Thoracic aorta (tissue), 2 donors: ENCODE measurements around the gene TRIM33. TPM values are rescaled to one million over a fixed set of nuclear protein-coding genes. Genes with fewer than 3 reads are reported as not detected.
"Not testable (repeated sequence)": the region's sequence is repeated elsewhere in the genome, so short reads cannot be mapped to it uniquely, and the experiment has no call there.

Experiments used
- ATAC-seq: fragments of 150-250 bp; one replicate; pipeline ENCODE4 v1.8.0; 2017; ENCODE audit warnings: low read depth; ENCODE audit not compliant: insufficient number of reproducible peaks, low FRiP score
- DNase-seq: peaks from one replicate; pipeline ENCODE4 v3.0.0-alpha.2; 2020; ENCODE audit warnings: low spot score
- H3K27ac ChIP-seq, 2 donors: fragments of 200-600 bp; sonication (generic); 1 replicate in 1 of 2; 2 replicates in 1 of 2; pipeline ENCODE4 v1.5.1; 2016; ENCODE audit warnings: mild to moderate bottlenecking in 2 of 2, moderate library complexity in 2 of 2
- H3K27me3 ChIP-seq: fragments of 200-600 bp; sonication (generic); replicated peaks from 2 replicates; pipeline ENCODE4 v1.6.0; 2016; ENCODE audit warnings: mild to moderate bottlenecking; ENCODE audit not compliant: insufficient read depth
- H3K36me3 ChIP-seq: fragments of 200-600 bp; sonication (generic); one replicate; pipeline ENCODE4 v1.5.1; 2016
- H3K4me1 ChIP-seq, 2 donors: fragments of 200-600 bp; sonication (generic); 1 replicate in 1 of 2; 2 replicates in 1 of 2; pipeline versions ENCODE4 v1.5.1 to v1.6.0; 2016; ENCODE audit warnings: low read depth in 2 of 2, mild to moderate bottlenecking in 1 of 2; ENCODE audit not compliant: control insufficient read depth in 1 of 2
- H3K4me3 ChIP-seq: fragments of 200-600 bp; sonication (generic); 2 replicates; pipeline ENCODE4 v1.5.1; 2016; ENCODE audit warnings: mild to moderate bottlenecking
- H3K9me3 ChIP-seq: fragments of 200-600 bp; sonication (generic); 2 replicates; pipeline ENCODE4 v1.5.1; 2016
- total RNA-seq, 2 donors: library from RNA; depleted of rRNA; stranded (reverse); fragments of >200 nt; gene quantifications; one replicate each; pipeline versions ENCODE4 v1.1.0 to v1.2.3, GENCODE V29; 2016
- TF ChIP-seq, protein P1 (sequence below): fragments of 200-600 bp; sonication (generic); IDR thresholded peaks from one replicate; pipeline ENCODE4 v1.5.1; 2019; ENCODE audit warnings: antibody characterized with exemption

TRIM33 gene
- total RNA-seq, 2 donors from 2014 or later: 29.4 to 61.2 TPM

DNA sequence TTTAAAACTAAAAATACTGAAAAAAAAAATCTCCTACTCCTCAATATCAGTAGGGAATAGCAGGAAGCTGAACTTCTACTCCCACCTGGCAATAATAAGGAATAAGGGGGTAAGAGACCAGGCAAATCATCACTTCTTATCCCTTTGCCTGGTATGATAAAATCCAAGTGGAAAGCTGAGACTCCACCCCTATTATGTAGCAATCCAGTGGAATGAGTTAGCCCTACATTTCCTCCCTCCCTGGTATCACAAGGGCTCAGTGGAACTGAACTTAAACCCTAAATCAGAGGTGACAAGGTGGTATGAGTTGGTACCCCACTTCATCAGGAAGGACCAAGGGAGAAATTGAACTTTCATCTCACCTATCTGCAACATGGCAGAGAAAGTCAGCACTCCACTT, 25.7 kb downstream of the TRIM33 start:
- Histone ChIP-seq H3K27ac (no peak overlapping the region), H3K36me3 (no peaks in the 10 kb centered on the region), H3K4me3 (no peak overlapping the region), H3K4me1 (no peaks in the 10 kb centered on the region), H3K9me3 (no peaks in the 10 kb centered on the region), H3K27me3 (no peaks in the 10 kb centered on the region)
- ATAC-seq (no peak), DNase-seq (no peak)
- TF ChIP-seq, protein P1, sequence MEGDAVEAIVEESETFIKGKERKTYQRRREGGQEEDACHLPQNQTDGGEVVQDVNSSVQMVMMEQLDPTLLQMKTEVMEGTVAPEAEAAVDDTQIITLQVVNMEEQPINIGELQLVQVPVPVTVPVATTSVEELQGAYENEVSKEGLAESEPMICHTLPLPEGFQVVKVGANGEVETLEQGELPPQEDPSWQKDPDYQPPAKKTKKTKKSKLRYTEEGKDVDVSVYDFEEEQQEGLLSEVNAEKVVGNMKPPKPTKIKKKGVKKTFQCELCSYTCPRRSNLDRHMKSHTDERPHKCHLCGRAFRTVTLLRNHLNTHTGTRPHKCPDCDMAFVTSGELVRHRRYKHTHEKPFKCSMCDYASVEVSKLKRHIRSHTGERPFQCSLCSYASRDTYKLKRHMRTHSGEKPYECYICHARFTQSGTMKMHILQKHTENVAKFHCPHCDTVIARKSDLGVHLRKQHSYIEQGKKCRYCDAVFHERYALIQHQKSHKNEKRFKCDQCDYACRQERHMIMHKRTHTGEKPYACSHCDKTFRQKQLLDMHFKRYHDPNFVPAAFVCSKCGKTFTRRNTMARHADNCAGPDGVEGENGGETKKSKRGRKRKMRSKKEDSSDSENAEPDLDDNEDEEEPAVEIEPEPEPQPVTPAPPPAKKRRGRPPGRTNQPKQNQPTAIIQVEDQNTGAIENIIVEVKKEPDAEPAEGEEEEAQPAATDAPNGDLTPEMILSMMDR: no peak

DNA sequence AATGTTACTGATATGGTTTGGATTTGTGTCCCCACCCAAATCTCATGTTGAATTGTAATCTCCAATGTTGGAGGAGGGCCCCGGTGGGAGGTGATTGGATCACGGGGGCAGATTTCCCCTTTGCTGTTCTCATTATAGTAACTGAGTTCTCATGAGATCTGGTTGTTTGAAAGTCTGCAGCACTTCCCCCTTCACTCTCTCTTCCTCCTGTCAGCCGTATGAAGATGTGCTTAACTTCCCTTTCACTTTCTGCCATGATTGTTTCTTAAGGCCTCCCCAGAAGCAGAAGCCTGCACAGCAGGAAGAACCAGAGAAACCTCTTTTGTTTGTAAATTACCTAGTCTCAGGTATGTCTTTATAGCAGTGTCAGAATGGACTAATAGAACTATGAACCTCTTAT, 28.4 kb downstream of the TRIM33 start:
- Histone ChIP-seq H3K27me3 (no peaks in the 10 kb centered on the region), H3K36me3 (no peaks in the 10 kb centered on the region), H3K9me3 (no peaks in the 10 kb centered on the region), H3K4me3 (no peak overlapping the region), H3K27ac (no peak overlapping the region), H3K4me1 (no peaks in the 10 kb centered on the region)
- ATAC-seq: no peak
- TF ChIP-seq, protein P1: no peak
- no peak for DNase-seq

DNA sequence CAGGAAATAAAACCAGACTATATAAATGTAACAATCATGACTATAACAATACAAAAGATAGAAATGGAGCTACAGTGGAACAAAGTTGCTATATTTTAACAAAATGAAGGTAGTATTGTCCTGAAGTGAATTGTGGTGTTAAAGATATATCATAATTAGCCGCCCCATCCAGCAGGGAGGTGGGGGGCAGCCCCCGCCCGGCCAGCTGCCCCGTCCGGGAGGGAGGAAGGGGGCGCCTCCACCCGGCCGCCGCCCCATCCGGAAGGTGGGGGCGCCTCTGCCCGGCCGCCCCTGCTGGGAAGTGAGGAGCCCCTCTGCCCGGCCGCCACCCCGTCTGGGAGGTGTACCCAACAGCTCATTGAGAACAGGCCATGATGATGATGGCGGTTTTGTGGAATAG, 31.4 kb downstream of the TRIM33 start:
- not testable (repeated sequence) for H3K27me3 ChIP-seq, H3K4me3 ChIP-seq, H3K36me3 ChIP-seq, DNase-seq, H3K9me3 ChIP-seq, H3K27ac ChIP-seq, ATAC-seq
- H3K4me1 ChIP-seq: peaks cover 10 to 12% of the 10 kb centered on the region in 2 donors

DNA sequence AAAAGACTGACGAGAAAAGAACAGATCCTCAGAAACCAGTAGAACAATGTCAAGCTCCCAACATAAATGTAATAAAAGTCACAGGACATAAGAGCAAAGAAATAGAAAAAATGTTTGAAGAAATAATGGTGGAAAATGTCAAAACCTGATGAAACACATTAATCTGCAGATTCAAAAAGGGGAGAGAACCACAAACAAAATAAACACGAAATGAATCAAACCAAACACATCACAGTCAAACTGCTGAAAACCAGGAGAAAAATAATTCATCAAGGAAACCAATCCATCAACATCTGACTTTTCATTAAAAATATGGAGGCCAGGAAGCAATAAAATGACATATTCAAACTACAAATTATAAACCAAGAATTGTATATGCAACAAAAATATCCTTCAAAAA, 31.9 kb downstream of the TRIM33 start:
- no peaks in the 10 kb centered on the region for H3K36me3 ChIP-seq
- no peaks in the 10 kb centered on the region for H3K9me3 ChIP-seq
- TF ChIP-seq, protein P1: no peak
- no peaks in the 10 kb centered on the region for H3K27me3 ChIP-seq
- DNase-seq (no peak), ATAC-seq (no peak)
- H3K27ac ChIP-seq: no peak overlapping the region
- H3K4me3 ChIP-seq: no peak overlapping the region
- H3K4me1 ChIP-seq: peaks cover 10 to 12% of the 10 kb centered on the region in 2 donors

DNA sequence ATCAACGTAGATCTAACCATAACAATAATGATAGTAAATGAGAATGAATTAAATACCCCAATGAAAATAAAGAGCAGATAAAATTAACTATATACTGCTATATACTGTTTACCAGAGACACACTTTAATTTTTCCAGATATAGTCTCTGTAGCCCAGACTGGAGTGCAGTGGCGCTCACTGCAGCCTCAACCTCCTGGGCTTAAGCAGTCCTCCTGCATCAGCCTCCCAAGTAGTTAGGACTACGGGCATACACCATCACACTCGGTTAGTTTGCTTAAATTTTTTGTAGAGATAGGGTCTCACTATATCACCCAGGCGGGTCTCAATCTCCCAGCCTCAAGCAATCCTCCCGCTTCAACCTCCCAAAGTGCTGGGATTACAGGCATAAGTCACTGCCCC, 37.2 kb downstream of the TRIM33 start:
- ATAC-seq (no peak), DNase-seq (no peak)
- Histone ChIP-seq H3K4me3 (no peak overlapping the region), H3K27ac (no peak overlapping the region), H3K36me3 (no peaks in the 10 kb centered on the region), H3K27me3 (no peaks in the 10 kb centered on the region), H3K4me1 (peaks cover 10 to 16% of the 10 kb centered on the region in 2 donors), H3K9me3 (no peaks in the 10 kb centered on the region)
- TF ChIP-seq, protein P1: no peak

DNA sequence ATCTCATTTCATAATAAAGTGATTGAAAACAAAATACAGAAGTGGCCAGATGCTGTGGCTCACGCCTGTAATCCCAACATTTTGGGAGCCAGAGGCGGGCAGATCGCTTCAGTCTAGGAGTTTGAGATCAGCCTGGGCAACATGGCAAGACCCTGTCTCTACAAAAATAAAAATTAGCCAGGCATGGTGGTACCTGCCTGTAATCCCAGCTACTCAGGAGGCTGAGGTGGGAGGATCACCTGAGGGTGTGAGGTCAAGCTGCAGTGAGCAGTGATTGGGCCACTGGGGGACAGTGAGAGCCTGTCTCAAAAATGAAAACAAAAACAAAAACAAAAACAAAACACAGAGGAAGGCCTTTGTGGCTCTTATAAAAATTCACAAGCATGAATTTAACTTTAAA, 38.6 kb downstream of the TRIM33 start:
- no peak overlapping the region for H3K27ac ChIP-seq
- TF ChIP-seq, protein P1: no peak
- H3K4me1 ChIP-seq: peaks cover 20 to 30% of the 10 kb centered on the region in 2 donors
- no peaks in the 10 kb centered on the region for H3K9me3 ChIP-seq
- H3K27me3 ChIP-seq: no peaks in the 10 kb centered on the region
- no peak overlapping the region for H3K4me3 ChIP-seq
- ATAC-seq: no peak
- DNase-seq: no peak
- no peaks in the 10 kb centered on the region for H3K36me3 ChIP-seq
